ENCODE measurements around the gene TMEM163.
"Not testable (repeated sequence)": the region's sequence is repeated elsewhere in the genome, so short reads cannot be mapped to it uniquely, and the experiment has no call there.

Gene TMEM163

GRCh38 chr2:134659724-134660123, 59.1 kb downstream of the TMEM163 start:
- Histone ChIP-seq H3K27me3 (ENCODE audit: insufficient read depth, low read length) (no peaks in the 10 kb centered on the region), H3K79me2 (ENCODE audit: insufficient read depth, low read length) (no peaks in the 10 kb centered on the region), H3K27ac (ENCODE audit: low read depth, low read length, poor library complexity, severe bottlenecking) (no peak overlapping the region), H3K4me2 (ENCODE audit: low read length) (no peak overlapping the region), H3K9ac (ENCODE audit: low read length) (no peak overlapping the region), H3K4me1 (ENCODE audit: insufficient read depth, low read length, severe bottlenecking) (no peaks in the 10 kb centered on the region), H2AFZ (ENCODE audit: low read length) (no peak overlapping the region), H3K9me3 (ENCODE audit: low read length) (no peaks in the 10 kb centered on the region), H4K20me1 (ENCODE audit: insufficient read depth, low read length) (no peaks in the 10 kb centered on the region), H3K4me3 (ENCODE audit: low read depth, low read length, poor library complexity, severe bottlenecking) (no peak overlapping the region), H3F3A (ENCODE audit: insufficient read depth, low read length) (no peaks in the 10 kb centered on the region), H3K9me2 (ENCODE audit: low read depth, low read length) (no peaks in the 10 kb centered on the region), H3K36me3 (ENCODE audit: insufficient read depth, low read length) (no peaks in the 10 kb centered on the region)
- TF ChIP-seq, protein P1, sequence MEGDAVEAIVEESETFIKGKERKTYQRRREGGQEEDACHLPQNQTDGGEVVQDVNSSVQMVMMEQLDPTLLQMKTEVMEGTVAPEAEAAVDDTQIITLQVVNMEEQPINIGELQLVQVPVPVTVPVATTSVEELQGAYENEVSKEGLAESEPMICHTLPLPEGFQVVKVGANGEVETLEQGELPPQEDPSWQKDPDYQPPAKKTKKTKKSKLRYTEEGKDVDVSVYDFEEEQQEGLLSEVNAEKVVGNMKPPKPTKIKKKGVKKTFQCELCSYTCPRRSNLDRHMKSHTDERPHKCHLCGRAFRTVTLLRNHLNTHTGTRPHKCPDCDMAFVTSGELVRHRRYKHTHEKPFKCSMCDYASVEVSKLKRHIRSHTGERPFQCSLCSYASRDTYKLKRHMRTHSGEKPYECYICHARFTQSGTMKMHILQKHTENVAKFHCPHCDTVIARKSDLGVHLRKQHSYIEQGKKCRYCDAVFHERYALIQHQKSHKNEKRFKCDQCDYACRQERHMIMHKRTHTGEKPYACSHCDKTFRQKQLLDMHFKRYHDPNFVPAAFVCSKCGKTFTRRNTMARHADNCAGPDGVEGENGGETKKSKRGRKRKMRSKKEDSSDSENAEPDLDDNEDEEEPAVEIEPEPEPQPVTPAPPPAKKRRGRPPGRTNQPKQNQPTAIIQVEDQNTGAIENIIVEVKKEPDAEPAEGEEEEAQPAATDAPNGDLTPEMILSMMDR (IDR thresholded peaks at IDR 0.05; ENCODE audit: low read length) = no peak
- no peak for TF ChIP-seq EZH2 (IDR thresholded peaks at IDR 0.05; ENCODE audit: borderline replicate concordance, low read length)

- no peak for TF ChIP-seq EZH2 (IDR thresholded peaks at IDR 0.05; ENCODE audit: borderline replicate concordance, low read length)
- TF ChIP-seq, protein P1 (IDR thresholded peaks at IDR 0.05; ENCODE audit: low read length) = peak; percentile 66
- Histone ChIP-seq H3K79me2 (ENCODE audit: insufficient read depth, low read length) (no peaks in the 10 kb centered on the region), H4K20me1 (ENCODE audit: insufficient read depth, low read length) (no peaks in the 10 kb centered on the region), H3F3A (ENCODE audit: insufficient read depth, low read length) (no peaks in the 10 kb centered on the region), H3K36me3 (ENCODE audit: insufficient read depth, low read length) (no peaks in the 10 kb centered on the region), H3K27ac (ENCODE audit: low read depth, low read length, poor library complexity, severe bottlenecking) (no peak overlapping the region), H3K4me2 (ENCODE audit: low read length) (no peak overlapping the region), H2AFZ (ENCODE audit: low read length) (no peak overlapping the region), H3K9ac (ENCODE audit: low read length) (no peak overlapping the region), H3K9me2 (ENCODE audit: low read depth, low read length) (no peaks in the 10 kb centered on the region), H3K9me3 (ENCODE audit: low read length) (no peaks in the 10 kb centered on the region), H3K4me3 (ENCODE audit: low read depth, low read length, poor library complexity, severe bottlenecking) (no peak overlapping the region), H3K27me3 (ENCODE audit: insufficient read depth, low read length) (no peaks in the 10 kb centered on the region), H3K4me1 (ENCODE audit: insufficient read depth, low read length, severe bottlenecking) (no peaks in the 10 kb centered on the region)
Observed at GRCh38 chr2:134657650-134658250, 61.0 kb downstream of the TMEM163 start.

DNA sequence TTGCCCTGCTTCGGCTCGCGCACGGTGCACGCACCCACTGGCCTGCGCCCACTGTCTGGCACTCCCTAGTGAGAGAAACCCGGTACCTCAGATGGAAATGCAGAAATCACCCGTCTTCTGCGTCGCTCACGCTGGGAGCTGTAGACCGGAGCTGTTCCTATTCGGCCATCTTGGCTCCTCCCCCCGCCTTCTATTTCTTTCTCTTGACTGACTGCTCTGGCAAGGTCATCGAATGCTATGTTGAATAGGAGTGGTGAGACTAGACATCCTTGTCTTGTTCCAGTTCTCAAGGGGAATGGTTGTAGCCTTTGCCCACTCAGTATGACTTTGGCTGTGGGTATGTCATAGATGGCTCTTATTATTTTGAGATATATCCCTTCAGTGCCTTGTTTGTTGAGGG, 62.4 kb downstream of the TMEM163 start:
- H3K27ac ChIP-seq (ENCODE audit: low read depth, low read length, poor library complexity, severe bottlenecking); H3K27me3 ChIP-seq (ENCODE audit: insufficient read depth, low read length); H3K9ac ChIP-seq (ENCODE audit: low read length); H3K4me3 ChIP-seq (ENCODE audit: low read depth, low read length, poor library complexity, severe bottlenecking); H4K20me1 ChIP-seq (ENCODE audit: insufficient read depth, low read length); H3K4me2 ChIP-seq (ENCODE audit: low read length); H2AFZ ChIP-seq (ENCODE audit: low read length); H3K4me1 ChIP-seq (ENCODE audit: insufficient read depth, low read length, severe bottlenecking); H3F3A ChIP-seq (ENCODE audit: insufficient read depth, low read length); H3K36me3 ChIP-seq (ENCODE audit: insufficient read depth, low read length); H3K79me2 ChIP-seq (ENCODE audit: insufficient read depth, low read length); H3K9me3 ChIP-seq (ENCODE audit: low read length); H3K9me2 ChIP-seq (ENCODE audit: low read depth, low read length): not testable (repeated sequence)

DNA sequence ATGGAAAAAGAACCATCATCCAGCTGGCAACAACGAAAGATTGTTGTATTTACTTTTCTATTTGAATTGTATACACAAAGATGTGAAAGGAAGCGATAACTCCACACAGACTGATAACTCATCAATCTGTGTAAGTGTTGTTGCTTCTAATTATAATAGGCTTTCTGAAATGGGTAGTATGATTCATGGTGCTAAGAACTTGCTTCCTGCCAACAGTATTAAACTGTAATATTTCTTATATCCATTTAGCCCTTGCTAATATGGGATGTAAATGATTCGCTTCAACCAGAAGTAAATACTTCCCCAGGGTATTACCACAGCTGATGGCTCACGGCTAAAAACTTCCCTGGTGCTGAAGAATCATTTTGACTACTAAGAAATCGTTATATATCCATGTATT, 70.2 kb downstream of the TMEM163 start:
- H3K4me1 ChIP-seq (ENCODE audit: insufficient read depth, low read length, severe bottlenecking) = no peaks in the 10 kb centered on the region
- no peaks in the 10 kb centered on the region for H4K20me1 ChIP-seq (ENCODE audit: insufficient read depth, low read length)
- H3K4me3 ChIP-seq (ENCODE audit: low read depth, low read length, poor library complexity, severe bottlenecking) = no peak overlapping the region
- no peak for TF ChIP-seq EZH2 (IDR thresholded peaks at IDR 0.05; ENCODE audit: borderline replicate concordance, low read length)
- TF ChIP-seq, protein P1 (IDR thresholded peaks at IDR 0.05; ENCODE audit: low read length) = no peak
- no peaks in the 10 kb centered on the region for H3K79me2 ChIP-seq (ENCODE audit: insufficient read depth, low read length)
- no peaks in the 10 kb centered on the region for H3K9me2 ChIP-seq (ENCODE audit: low read depth, low read length)
- no peak overlapping the region for H3K9ac ChIP-seq (ENCODE audit: low read length)
- H3K27me3 ChIP-seq (ENCODE audit: insufficient read depth, low read length) = no peaks in the 10 kb centered on the region
- no peak overlapping the region for H3K27ac ChIP-seq (ENCODE audit: low read depth, low read length, poor library complexity, severe bottlenecking)
- H3F3A ChIP-seq (ENCODE audit: insufficient read depth, low read length) = no peaks in the 10 kb centered on the region
- no peaks in the 10 kb centered on the region for H3K9me3 ChIP-seq (ENCODE audit: low read length)
- no peaks in the 10 kb centered on the region for H3K36me3 ChIP-seq (ENCODE audit: insufficient read depth, low read length)
- H2AFZ ChIP-seq (ENCODE audit: low read length) = no peak overlapping the region
- no peak overlapping the region for H3K4me2 ChIP-seq (ENCODE audit: low read length)

All from OCI-LY1 (cell line).